Fibroblast of mammary gland (primary cell): ENCODE measurements around the gene CA10.

Experiments
- DNase-seq: peaks from one replicate; pipeline ENCODE4 v3.0.0-alpha.2; 2010; ENCODE audit warnings: low read depth
- H3K4me3 ChIP-seq: 2 replicates; pipeline ENCODE4 v1.5.1; 2011; ENCODE audit warnings: low read depth, mild to moderate bottlenecking, low read length, moderate library complexity; ENCODE audit not compliant: control insufficient read depth
- TF ChIP-seq, protein P1 (sequence below): conservative IDR thresholded peaks from 2 replicates; pipeline ENCODE4 v1.5.1; 2011; ENCODE audit warnings: low read depth, low read length, inconsistent platforms; ENCODE audit not compliant: control insufficient read depth, insufficient read depth

The CA10 gene

GRCh38 chr17:51668155-51668962, 490.2 kb downstream of the CA10 start:
- TF ChIP-seq, protein P1, sequence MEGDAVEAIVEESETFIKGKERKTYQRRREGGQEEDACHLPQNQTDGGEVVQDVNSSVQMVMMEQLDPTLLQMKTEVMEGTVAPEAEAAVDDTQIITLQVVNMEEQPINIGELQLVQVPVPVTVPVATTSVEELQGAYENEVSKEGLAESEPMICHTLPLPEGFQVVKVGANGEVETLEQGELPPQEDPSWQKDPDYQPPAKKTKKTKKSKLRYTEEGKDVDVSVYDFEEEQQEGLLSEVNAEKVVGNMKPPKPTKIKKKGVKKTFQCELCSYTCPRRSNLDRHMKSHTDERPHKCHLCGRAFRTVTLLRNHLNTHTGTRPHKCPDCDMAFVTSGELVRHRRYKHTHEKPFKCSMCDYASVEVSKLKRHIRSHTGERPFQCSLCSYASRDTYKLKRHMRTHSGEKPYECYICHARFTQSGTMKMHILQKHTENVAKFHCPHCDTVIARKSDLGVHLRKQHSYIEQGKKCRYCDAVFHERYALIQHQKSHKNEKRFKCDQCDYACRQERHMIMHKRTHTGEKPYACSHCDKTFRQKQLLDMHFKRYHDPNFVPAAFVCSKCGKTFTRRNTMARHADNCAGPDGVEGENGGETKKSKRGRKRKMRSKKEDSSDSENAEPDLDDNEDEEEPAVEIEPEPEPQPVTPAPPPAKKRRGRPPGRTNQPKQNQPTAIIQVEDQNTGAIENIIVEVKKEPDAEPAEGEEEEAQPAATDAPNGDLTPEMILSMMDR: no peak
- no peak for DNase-seq
- no peak overlapping the region for H3K4me3 ChIP-seq

DNA sequence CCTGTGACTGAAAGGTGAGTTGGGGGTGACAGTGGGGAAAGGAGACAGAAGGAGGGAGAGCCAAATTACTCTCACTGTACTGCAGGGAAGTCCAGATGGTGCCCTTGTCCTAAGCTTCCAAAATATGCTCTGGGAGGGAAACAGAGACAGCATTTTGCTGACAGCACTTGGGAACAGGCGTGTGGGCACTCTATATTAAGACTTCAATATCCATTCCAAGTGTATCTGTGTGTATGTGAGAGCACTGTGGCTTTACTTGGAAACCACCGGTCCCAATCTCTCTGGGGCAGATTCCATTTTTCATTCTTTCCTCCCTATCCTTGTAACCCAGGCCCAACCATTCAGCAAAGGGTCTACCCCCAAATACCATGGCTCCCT, 490.8 kb downstream of the CA10 start:
- H3K4me3 ChIP-seq: no peak overlapping the region
- TF ChIP-seq, protein P1: no peak
- DNase-seq: no peak

DNA sequence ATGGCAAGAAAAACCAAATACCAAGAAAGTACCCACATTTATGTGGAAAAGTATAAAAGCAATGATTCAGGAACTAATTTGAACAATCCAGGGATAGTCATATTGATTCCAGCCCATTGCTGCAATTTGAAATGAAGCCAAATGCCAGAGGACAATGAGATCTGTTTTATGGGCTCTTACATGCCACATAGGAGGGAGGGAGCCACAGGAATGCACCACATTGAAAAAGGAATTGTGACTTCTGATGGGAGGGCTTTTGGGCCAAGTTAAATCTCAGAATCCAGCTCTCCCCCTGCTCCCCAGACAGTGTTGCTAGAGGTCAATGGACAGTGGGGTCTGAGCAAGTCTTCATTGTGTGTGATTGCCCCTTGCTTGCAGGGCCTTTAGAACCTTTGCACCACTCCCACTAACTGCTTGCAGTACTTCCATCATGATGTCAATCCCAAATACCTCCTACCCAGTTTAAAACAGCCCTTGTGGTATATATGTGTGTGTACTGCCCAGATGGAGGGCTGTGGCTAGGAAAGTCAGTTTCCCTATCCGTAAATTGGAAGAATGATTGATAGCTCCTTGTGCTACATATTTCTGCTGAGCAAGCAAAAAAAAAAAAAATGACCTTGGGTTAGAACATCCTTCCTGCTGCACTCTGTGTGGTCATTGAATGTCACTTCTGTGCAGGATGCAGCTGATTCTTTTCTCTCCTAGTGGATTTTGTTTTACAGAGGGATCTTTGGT, 491.4 kb downstream of the CA10 start:
- no peak overlapping the region for H3K4me3 ChIP-seq
- DNase-seq: no peak
- TF ChIP-seq, protein P1: no peak

DNA sequence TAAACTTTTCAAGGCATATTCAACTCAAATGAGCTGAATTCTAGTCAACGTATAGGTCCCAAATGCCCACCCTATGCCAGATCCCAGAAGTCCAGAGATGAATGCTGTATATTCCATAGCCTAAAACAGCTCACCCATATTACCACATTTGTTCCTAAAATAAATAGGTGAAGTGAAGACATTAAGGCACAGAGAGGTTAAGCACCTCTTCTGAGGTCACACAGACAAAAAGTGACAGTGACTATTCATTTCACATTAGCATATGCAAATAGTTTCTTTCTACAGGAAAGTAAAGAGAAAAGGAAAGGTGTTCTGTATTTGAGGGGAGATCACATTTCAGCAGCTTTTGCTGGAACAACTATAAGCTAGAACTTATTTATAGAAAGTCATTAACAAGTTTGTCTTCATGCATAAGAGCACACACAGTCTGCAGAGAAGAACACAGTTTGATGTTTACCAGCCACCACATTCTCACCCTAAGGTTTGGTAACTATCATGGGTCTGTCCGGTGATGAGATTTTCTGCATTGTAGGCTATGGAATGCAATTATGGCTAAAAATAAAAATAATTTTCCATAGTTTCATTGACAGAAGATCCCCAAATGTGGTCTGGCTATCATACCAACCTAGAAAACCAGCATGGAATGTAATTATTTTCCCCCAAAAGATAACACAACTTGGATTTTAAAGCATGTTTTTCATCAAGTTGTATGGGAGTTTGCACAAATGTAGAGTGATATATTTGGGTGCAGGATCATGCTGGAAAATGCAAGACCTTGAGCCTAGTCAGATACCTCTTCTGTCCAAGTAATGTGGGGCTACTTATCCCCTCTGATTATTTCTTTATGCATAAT, 496.1 kb downstream of the CA10 start:
- DNase-seq: no peak
- TF ChIP-seq, protein P1: no peak

DNA sequence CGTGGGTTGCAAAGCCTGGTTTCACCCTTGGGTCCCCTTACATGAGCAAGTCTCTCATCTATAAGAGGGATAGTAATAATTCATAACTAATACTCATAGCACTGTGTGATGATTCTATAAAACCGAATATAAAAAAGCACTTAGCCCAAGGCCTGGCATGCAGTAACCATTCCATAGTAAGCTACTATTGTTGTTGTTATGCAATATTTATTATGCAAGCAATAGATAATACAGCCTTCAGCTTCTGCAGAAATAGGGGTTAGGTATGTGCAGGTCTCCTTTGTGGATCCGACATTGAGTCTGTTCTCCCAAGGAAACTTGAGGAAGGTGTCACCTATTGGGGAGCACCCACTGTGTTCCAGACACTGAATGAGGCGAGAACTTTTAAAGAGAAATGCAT, 497.1 kb downstream of the CA10 start:
- H3K4me3 ChIP-seq: no peak overlapping the region
- DNase-seq: no peak
- TF ChIP-seq, protein P1: no peak

More for the DNA sequence above, 496.1 kb downstream of the CA10 start:
- H3K4me3 ChIP-seq: no peak overlapping the region

- TF ChIP-seq, protein P1: no peak
- DNase-seq: no peak
- H3K4me3 ChIP-seq: no peak overlapping the region
Observed at GRCh38 chr17:51660266-51660665, 498.2 kb downstream of the CA10 start.
